IMR-90 (cell line): ENCODE data around the gene INPP5D. TPM values are rescaled to one million over a fixed set of nuclear protein-coding genes. Genes with fewer than 3 reads are reported as not detected.

ENCODE experiments used
- ATAC-seq: fragments of 200-7000 bp; cut with Tn5 transposase; 2 replicates; pipeline ENCODE4 v1.9.1; 2020; ENCODE audit warnings: low read depth, mild to moderate bottlenecking, moderate library complexity
- BruUV-seq: library from RNA; stranded (reverse); fragments of 400-500 nt; replicated peaks from 2 replicates; lab custom pipeline; 2021; lab: Mats Ljungman, UMichigan
- CTCF ChIA-PET: fragments of 300-600 bp; formaldehyde crosslinking; extraction: SDS; loops from one replicate; lab custom pipeline; 2021; ENCODE audit warnings: antibody characterized with exemption; lab: Yijun Ruan, JAX
- POLR2A ChIA-PET: fragments of 300-600 bp; sonication (Branson Sonifier 250); formaldehyde crosslinking; loops from one replicate; lab custom pipeline; 2022; ENCODE audit warnings: antibody characterized with exemption; ENCODE audit not compliant: unreplicated experiment; lab: Charles Lee
- DNase-seq: peaks from one replicate; pipeline ENCODE4 v3.0.0; 2013
- H2AFZ ChIP-seq: replicated peaks from 2 replicates; pipeline ENCODE3; 2013; ENCODE audit warnings: low read length, mild to moderate bottlenecking; ENCODE audit not compliant: poor library complexity
- H2AK5ac ChIP-seq: 2 replicates; pipeline ENCODE4 v1.6.1; 2013; ENCODE audit warnings: low read depth, low read length, inconsistent platforms
- H2AK9ac ChIP-seq: replicated peaks from 2 replicates; pipeline ENCODE3; 2013; ENCODE audit warnings: mild to moderate bottlenecking, low read depth, low read length, moderate library complexity; ENCODE audit not compliant: poor library complexity
- H2BK120ac ChIP-seq: 2 replicates; pipeline ENCODE4 v1.6.1; 2013; ENCODE audit warnings: low read depth, low read length, inconsistent platforms
- H2BK15ac ChIP-seq: 3 replicates; pipeline ENCODE4 v1.6.1; 2013; ENCODE audit warnings: low read depth, low read length, inconsistent platforms
- H2BK20ac ChIP-seq: 2 replicates; pipeline ENCODE4 v1.6.1; 2013; ENCODE audit warnings: low read depth, mild to moderate bottlenecking, inconsistent platforms, low read length, moderate library complexity
- H2BK5ac ChIP-seq: 2 replicates; pipeline ENCODE4 v1.6.1; 2013; ENCODE audit warnings: mild to moderate bottlenecking, low read depth, low read length, inconsistent platforms; ENCODE audit not compliant: poor library complexity, severe bottlenecking
- H3K14ac ChIP-seq: replicated peaks from 2 replicates; pipeline ENCODE4 v1.6.1; 2013; ENCODE audit warnings: low read depth, low read length, inconsistent platforms
- H3K18ac ChIP-seq: 2 replicates; pipeline ENCODE4 v1.6.1; 2013; ENCODE audit warnings: low read depth, low read length, control low read depth
- H3K23ac ChIP-seq: 2 replicates; pipeline ENCODE4 v1.6.1; 2013; ENCODE audit warnings: low read depth, low read length, inconsistent platforms
- H3K27ac ChIP-seq: 2 replicates; pipeline ENCODE4 v1.5.1; 2013; ENCODE audit warnings: mild to moderate bottlenecking, control low read depth, low read length; ENCODE audit not compliant: insufficient read depth
- H3K27me3 ChIP-seq: 2 replicates; pipeline ENCODE4 v1.6.1; 2013; ENCODE audit warnings: low read length; ENCODE audit not compliant: control insufficient read depth, insufficient read depth
- H3K36me3 ChIP-seq: 2 replicates; pipeline ENCODE4 v1.6.1; 2013; ENCODE audit warnings: low read length, mixed read lengths; ENCODE audit not compliant: control insufficient read depth, insufficient read depth
- H3K4ac ChIP-seq: 2 replicates; pipeline ENCODE4 v1.6.1; 2013; ENCODE audit warnings: low read depth, low read length, inconsistent platforms
- H3K4me1 ChIP-seq: 2 replicates; pipeline ENCODE4 v1.6.1; 2013; ENCODE audit warnings: low read length, mixed read lengths; ENCODE audit not compliant: control insufficient read depth, insufficient read depth
- H3K4me2 ChIP-seq: 2 replicates; pipeline ENCODE4 v1.6.1; 2013; ENCODE audit warnings: low read depth, mild to moderate bottlenecking, control low read depth, low read length, moderate library complexity
- H3K4me3 ChIP-seq: 2 replicates; pipeline ENCODE4 v1.5.1; 2013; ENCODE audit warnings: low read depth, mild to moderate bottlenecking, control low read depth, low read length, moderate library complexity; ENCODE audit not compliant: insufficient read depth
- H3K56ac ChIP-seq: 2 replicates; pipeline ENCODE4 v1.6.1; 2013; ENCODE audit warnings: low read length, inconsistent platforms; ENCODE audit not compliant: insufficient read depth; ENCODE audit errors: extremely low read depth
- H3K79me1 ChIP-seq, 2 experiments: 2 replicates each; pipeline ENCODE4 v1.6.1; 2013; ENCODE audit warnings: low read length in 2 of 2, inconsistent platforms in 1 of 2, low read depth in 1 of 2
- H3K9ac ChIP-seq: 2 replicates; pipeline ENCODE4 v1.6.1; 2013; ENCODE audit warnings: low read depth, low read length, control low read depth
- H3K9me1 ChIP-seq: 2 replicates; pipeline ENCODE4 v1.6.1; 2013; ENCODE audit warnings: low read length, inconsistent platforms; ENCODE audit not compliant: insufficient read depth
- H3K9me3 ChIP-seq: 2 replicates; pipeline ENCODE4 v1.6.1; 2013; ENCODE audit warnings: low read length; ENCODE audit not compliant: control insufficient read depth, insufficient read depth
- H4K20me1 ChIP-seq: 2 replicates; pipeline ENCODE4 v1.6.1; 2013; ENCODE audit warnings: low read length, inconsistent platforms; ENCODE audit not compliant: insufficient read depth
- H4K5ac ChIP-seq: 2 replicates; pipeline ENCODE4 v1.6.1; 2013; ENCODE audit warnings: mild to moderate bottlenecking, low read depth, low read length, control low read depth
- H4K8ac ChIP-seq, 2 experiments: 2 replicates each; pipeline ENCODE4 v1.6.1; 2013; ENCODE audit warnings: low read depth in 2 of 2, low read length in 2 of 2, control low read depth in 1 of 2, inconsistent platforms in 1 of 2
- H4K91ac ChIP-seq: 2 replicates; pipeline ENCODE4 v1.6.1; 2013; ENCODE audit warnings: low read depth, low read length, inconsistent platforms; ENCODE audit not compliant: insufficient read depth
- BHLHE40 ChIP-seq: fragments of 150-350 bp; IDR thresholded peaks from 2 replicates; pipeline ENCODE4 v1.6.1; 2016; ENCODE audit warnings: mild to moderate bottlenecking, low read depth, low read length
- CEBPB ChIP-seq: IDR thresholded peaks from 2 replicates; pipeline ENCODE4 v1.6.1; 2012; ENCODE audit warnings: low read depth, low read length, improper control_type of control experiment
- CHD1 ChIP-seq: IDR thresholded peaks from 2 replicates; pipeline ENCODE4 v1.6.1; 2012; ENCODE audit warnings: low read depth, low read length, improper control_type of control experiment
- MAFK ChIP-seq: IDR thresholded peaks from 2 replicates; pipeline ENCODE4 v1.6.1; 2012; ENCODE audit warnings: low read depth, low read length, improper control_type of control experiment
- MAZ ChIP-seq: IDR thresholded peaks from 2 replicates; pipeline ENCODE4 v1.6.1; 2012; ENCODE audit warnings: low read depth, mild to moderate bottlenecking, low read length, improper control_type of control experiment, moderate library complexity, borderline replicate concordance
- NFE2L2 ChIP-seq: fragments of 150-350 bp; IDR thresholded peaks from 2 replicates; pipeline ENCODE4 v1.6.1; 2016; ENCODE audit warnings: low read depth, mild to moderate bottlenecking, low read length
- RCOR1 ChIP-seq: IDR thresholded peaks from 2 replicates; pipeline ENCODE4 v1.6.1; 2012; ENCODE audit warnings: mild to moderate bottlenecking, low read length, improper control_type of control experiment; ENCODE audit not compliant: insufficient replicate concordance
- SMC3 ChIP-seq: fragments of 150-350 bp; IDR thresholded peaks from 2 replicates; pipeline ENCODE4 v1.6.1; 2016; ENCODE audit warnings: low read depth, mild to moderate bottlenecking, antibody characterized with exemption, low read length, moderate library complexity
- USF2 ChIP-seq: fragments of 150-350 bp; IDR thresholded peaks from 2 replicates; pipeline ENCODE4 v1.6.1; 2017; ENCODE audit warnings: mild to moderate bottlenecking, antibody characterized with exemption, low read length, low read depth
- WGBS, 2 experiments: methylation state at CpG; one replicate each; pipeline versions ENCODE4 v1.1.5 to v1.1.7; 2013; ENCODE audit warnings: missing lambda C conversion rate in 2 of 2; ENCODE audit not compliant: insufficient read length in 1 of 2; ENCODE audit errors: extremely low coverage in 2 of 2; 5-methylcytosine and 5-hydroxymethylcytosine counted together
- dilution Hi-C: fragments of 300-500 bp; cut with HindIII; formaldehyde crosslinking; loops from one replicate; pipeline ENCODE4 v1.14.3; 2018; ENCODE audit warnings: low sequenced_read_pairs; ENCODE audit not compliant: unreplicated experiment
- in situ Hi-C: fragments of 300-500 bp; cut with MboI; formaldehyde crosslinking; loops from 3 replicates; pipeline ENCODE4 v1.14.3; 2019; ENCODE audit warnings: low sequenced_read_pairs, inconsistent platforms, mixed read lengths
- intact Hi-C: fragments of 100-400 bp; cut with micrococcal nuclease; formaldehyde crosslinking; loops from 2 replicates; pipeline ENCODE4 v1.10.0; 2022
- polyA plus RNA-seq, 3 experiments: library from polyadenylated mRNA; depleted of rRNA; stranded (reverse); fragments of >200 nt; gene quantifications; 2 replicates each; pipeline ENCODE4 v1.2.3, GENCODE V29; 2012; ENCODE audit warnings: low replicate concordance in 1 of 3
- total RNA-seq: library from RNA; depleted of rRNA; stranded (reverse); fragments of >200 nt; gene quantifications from 2 replicates; pipeline ENCODE4 v1.2.3, GENCODE V29; 2012
- TF ChIP-seq, protein P1 (sequence below): conservative IDR thresholded peaks from 2 replicates; pipeline ENCODE4 v1.5.1; 2012; ENCODE audit warnings: mild to moderate bottlenecking, low read depth, low read length, improper control_type of control experiment

INPP5D gene
- total and polyA plus RNA-seq, 2 of the 4 experiments (the other 2 are of a cell fraction) = 0.18 to 0.29 TPM

- Histone ChIP-seq H2AFZ (no peak overlapping the region), H4K5ac (no peak overlapping the region), H3K23ac (no peak overlapping the region), H3K36me3 (no peaks in the 10 kb centered on the region), H3K4ac (no peak overlapping the region), H2BK120ac (no peak overlapping the region), H4K8ac (no peak overlapping the region), H4K20me1 (no peaks in the 10 kb centered on the region), H4K91ac (no peak overlapping the region), H3K56ac (no peak overlapping the region), H3K9me3 (no peaks in the 10 kb centered on the region), H3K14ac (no peak overlapping the region), H2BK15ac (no peak overlapping the region), H3K27me3 (peaks cover 11% of the 10 kb centered on the region), H2AK5ac (no peak overlapping the region), H2BK20ac (no peak overlapping the region), H3K4me1 (no peaks in the 10 kb centered on the region), H3K27ac (no peak overlapping the region), H2BK5ac (no peak overlapping the region), H3K9me1 (no peaks in the 10 kb centered on the region), H3K79me1 (no peaks in the 10 kb centered on the region), H3K4me3 (no peak overlapping the region), H3K9ac (no peak overlapping the region), H2AK9ac (no peak overlapping the region), H3K18ac (no peak overlapping the region), H3K4me2 (no peak overlapping the region)
- WGBS, 2 experiments = no CpG with 5 or more reads among the region's 8 CpGs
- in situ Hi-C loops = no loop called here
- TF ChIP-seq CEBPB = no peak
- TF ChIP-seq SMC3 = no peak
- no peak for TF ChIP-seq RCOR1
- no peak for TF ChIP-seq CHD1
- no peak for TF ChIP-seq MAZ
- TF ChIP-seq USF2 = no peak
- TF ChIP-seq, protein P1, sequence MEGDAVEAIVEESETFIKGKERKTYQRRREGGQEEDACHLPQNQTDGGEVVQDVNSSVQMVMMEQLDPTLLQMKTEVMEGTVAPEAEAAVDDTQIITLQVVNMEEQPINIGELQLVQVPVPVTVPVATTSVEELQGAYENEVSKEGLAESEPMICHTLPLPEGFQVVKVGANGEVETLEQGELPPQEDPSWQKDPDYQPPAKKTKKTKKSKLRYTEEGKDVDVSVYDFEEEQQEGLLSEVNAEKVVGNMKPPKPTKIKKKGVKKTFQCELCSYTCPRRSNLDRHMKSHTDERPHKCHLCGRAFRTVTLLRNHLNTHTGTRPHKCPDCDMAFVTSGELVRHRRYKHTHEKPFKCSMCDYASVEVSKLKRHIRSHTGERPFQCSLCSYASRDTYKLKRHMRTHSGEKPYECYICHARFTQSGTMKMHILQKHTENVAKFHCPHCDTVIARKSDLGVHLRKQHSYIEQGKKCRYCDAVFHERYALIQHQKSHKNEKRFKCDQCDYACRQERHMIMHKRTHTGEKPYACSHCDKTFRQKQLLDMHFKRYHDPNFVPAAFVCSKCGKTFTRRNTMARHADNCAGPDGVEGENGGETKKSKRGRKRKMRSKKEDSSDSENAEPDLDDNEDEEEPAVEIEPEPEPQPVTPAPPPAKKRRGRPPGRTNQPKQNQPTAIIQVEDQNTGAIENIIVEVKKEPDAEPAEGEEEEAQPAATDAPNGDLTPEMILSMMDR = no peak
- TF ChIP-seq BHLHE40 = no peak
- no peak for TF ChIP-seq MAFK
- no peak for TF ChIP-seq NFE2L2
- DNase-seq = no peak
- no peak for ATAC-seq
- dilution Hi-C loops = no loop called here
- CTCF ChIA-PET = no interaction called here
- BruUV-seq = no TSS peak
- POLR2A ChIA-PET = no interaction called here
- intact Hi-C loops = no loop called here
Observed at GRCh38 chr2:233083782-233084181, 23.6 kb downstream of the INPP5D start.
